Measurements from ENCODE around the gene C1orf105.
"Not testable (repeated sequence)": the region's sequence is repeated elsewhere in the genome, so short reads cannot be mapped to it uniquely, and the experiment has no call there.

C1orf105 gene

DNA sequence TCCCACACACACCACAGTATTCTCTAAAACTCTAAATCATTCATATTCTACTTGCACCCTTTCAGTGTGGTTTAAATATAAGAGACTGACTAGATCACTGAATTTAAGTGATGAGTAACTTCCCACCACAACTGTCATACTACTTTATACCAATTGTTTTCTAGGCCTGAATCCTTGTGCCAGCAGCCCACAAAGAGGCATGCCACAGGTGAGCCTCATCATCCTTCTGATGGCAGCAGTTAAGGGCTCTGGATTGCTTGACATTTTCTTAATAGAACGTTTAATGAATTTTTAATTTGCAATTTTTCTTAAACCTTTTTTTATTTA, 9.6 kb downstream of the C1orf105 start:
- DNase-seq: no peak

DNA sequence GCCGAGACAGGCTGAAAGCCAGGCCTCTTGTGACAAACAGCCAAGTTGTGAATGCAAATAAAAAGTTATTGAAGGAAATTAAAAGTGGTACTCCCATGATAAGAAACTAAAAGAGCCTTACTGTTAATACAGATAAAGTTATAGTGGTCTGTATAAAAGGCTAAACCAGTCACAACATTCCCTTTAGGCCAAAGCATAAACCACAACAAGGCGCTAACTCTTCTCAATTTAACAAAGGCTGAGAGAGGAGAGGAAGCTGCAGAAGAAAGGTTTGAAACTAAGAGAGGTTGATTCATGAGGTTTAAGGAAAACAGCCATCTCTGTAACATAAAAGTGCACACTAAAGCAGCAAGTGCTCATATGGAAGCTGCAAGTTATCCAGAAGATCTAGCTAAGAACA, 10.7 kb downstream of the C1orf105 start:
- DNase-seq: no peak

DNA sequence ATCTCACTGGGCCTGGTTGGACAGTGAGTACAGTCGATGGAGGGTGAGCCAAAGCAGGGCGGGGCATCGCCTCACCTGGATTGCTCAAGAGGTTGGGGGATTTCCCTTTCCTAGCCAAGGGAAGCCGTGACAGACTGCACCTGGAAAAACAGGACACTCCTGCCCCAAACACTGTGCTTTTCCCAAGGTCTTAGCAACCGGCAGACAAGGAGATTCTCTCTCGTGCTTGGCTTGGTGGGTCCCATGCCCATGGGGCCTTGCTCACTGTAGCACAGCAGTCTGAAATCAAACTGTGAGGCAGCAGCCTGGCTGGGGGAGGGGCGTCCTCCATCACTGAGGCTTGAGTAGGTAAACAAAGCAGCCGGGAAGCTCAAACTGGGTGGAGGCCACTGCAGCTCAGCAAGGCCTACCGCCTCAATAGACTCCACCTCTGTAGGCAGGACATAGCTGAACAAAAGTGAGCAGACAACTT, 11.3 kb downstream of the C1orf105 start:
- DNase-seq: peak; percentile 91

DNA sequence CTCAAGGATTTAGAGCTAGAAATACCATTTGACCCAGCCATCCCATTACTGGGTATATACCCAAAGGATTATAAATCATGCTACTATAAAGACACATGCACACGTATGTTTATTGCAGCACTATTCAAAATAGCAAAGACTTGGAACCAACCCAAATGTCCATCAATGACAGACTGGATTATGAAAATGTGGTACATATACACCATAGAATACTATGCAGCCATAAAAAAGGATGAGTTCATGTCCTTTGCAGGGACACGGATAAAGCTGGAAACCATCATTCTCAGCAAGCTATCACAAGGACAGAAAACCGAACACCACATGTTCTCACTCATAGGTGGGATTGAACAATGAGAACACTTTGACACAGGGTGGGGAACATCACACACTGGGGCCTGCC, 16.7 kb downstream of the C1orf105 start:
- DNase-seq: not testable (repeated sequence)

DNA sequence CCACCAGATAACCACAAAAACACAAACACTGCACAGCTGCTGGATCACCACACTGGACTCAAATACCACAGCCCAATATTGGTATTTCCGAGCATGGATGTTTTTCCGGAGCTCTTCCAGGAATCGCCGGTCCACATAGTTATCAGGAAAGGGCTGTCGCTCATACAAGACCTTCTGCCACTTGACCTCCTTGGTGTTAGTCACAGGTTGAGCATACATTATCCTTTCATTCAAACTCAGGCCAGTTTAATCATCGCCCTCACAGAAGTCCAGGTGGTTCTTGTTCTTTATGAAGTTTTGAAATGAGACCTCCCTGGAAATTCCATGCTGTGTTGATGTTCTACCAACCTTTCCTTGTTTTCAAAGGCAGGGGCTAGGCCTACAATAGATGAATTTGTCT, 21.9 kb downstream of the C1orf105 start:
- no peak for DNase-seq

DNA sequence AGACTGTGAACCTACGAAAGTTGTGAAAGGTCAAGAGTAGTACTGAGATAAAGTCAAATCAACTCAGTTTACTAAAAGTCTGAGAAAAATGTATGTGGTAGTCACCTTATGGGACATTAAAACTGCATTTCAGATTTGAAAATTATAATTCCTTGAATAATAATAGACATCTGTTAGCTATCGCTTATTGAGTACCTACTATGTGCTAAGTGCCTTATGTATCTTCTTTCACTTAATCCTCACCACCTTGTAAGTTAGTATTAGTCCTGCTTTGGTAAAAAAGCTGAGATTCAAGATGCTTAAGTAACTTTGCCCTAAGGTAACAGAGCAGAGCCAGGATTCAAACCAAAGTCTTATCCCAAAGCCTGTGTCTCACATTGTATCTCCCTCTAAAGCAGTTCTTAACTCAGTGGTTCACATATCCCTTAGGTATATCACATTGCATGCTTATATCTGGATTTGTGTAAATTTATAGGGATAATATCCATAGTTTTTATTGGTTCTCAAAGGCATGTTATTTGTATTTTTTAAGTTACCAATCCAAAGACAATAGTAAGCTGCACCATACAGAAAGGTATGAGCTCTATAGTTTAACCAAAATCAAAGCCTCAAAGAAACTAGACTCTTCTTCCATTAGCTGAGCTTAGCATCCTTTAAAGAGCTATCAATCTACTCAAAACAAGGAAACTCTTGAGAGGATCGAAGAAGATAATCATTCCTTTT, 22.5 kb downstream of the C1orf105 start:
- DNase-seq: no peak

DNA sequence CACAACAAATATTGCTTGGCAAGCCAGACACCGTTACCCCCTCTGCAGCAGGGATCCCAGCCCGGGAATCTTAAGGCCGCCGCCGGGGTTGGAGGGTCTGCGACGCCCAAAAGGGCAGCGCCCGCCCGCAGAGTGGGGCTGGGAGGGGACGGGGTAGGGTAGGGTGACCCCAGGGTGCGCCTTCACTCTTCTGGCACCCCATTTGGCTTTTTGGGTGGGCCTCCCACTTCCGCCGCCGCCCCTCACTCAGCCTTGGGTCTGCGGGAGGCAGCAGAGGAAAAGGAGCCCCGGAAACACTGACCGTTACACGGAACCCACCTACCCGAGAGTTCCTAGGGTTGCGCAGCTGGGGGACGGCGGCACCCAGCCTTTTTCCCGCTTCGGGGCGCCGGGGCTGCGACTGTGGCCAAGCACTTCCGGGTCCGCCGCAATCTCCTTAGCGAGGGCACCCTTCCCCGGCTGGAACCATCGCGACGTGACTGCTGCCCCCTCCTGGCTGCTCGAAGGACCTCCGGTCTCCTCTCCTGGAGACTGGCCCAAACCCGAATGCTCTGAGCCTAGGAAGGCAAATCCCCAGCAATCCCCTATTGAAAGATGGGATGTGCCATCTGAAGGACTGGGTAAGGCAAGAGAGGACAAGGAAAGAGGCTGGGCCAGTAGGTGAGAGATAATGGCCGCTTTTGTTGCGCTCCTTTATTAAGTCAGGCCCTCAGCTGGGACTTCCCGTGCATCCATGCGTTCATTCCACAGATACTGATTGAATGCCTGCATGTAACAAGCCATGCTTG, 23.4 kb downstream of the C1orf105 start, which contains the start of gene PIGC:
Gene PIGC, minus strand, starts transcription at position 404 of the 788 bp plus-strand sequence. CDS start 1,447 bp downstream, outside the sequence.
- DNase-seq: peak; percentile 94

DNA sequence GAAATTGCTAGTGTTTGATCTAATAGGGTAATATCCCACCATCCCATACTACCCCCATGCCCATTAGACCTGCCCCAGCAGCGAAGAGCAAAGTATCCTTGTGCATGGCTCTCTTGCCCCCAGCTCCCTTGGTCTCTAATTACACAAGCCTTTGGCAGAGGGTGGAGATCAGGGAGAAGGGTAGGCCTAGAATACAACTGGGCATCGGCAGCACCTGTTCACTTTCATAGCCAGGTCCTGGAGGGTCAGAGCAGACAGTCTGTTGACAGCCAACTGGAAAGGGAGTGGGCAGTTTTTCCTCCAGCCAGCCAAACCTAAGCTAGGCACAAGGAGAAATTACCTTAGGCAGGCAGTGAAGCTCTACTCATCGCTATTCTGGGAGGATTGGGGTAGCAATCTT, 26.1 kb downstream of the C1orf105 start:
- no peak for DNase-seq

DNA sequence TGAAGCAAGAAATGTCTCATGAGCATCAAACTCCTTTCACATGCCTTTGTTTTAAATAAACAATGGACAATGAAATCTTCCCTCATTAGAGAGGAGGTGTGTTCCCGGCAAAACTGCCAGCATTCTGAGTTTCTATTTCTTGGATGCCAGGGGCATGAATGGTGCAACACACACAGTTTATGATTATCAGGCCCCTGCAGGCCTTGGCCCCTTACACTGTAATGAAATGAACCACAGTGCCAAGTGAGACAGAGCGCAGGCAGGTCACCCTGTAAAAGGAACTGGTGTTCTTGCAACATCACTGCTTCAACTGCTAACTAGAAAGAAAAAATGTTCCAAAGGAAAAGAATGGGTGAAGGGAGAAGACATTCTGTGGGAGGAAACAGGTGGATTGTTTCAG, 27.2 kb downstream of the C1orf105 start:
- no peak for DNase-seq

DNA sequence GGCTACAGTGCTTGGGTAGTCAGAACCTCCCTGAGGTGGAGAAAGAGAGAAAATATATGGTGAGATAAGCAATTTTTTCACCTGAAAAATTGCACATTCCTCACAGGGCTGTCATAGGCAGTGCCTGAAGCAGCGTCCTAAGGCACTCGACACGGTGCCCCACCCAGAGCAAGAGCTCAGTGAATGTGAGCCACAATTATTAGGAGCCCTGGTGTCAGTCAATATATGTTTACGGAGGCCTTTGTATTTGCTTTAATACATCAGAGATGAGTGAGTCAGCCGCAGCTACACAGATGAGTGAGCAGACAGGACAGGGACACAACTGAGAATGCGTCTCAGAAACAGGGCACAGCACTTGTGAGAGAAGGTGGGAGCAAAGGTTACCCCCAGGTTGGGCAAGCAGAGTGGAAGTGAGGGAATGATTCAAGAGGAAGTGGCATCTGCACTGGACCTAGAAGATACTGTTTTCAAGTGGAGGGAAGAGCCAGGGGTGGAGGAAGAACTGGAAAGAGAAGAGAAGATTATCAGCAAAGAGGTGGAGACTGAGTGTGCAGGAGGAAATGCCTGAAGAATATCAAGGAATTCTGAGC, 28.6 kb downstream of the C1orf105 start:
- peak; percentile 97 for DNase-seq

DNA sequence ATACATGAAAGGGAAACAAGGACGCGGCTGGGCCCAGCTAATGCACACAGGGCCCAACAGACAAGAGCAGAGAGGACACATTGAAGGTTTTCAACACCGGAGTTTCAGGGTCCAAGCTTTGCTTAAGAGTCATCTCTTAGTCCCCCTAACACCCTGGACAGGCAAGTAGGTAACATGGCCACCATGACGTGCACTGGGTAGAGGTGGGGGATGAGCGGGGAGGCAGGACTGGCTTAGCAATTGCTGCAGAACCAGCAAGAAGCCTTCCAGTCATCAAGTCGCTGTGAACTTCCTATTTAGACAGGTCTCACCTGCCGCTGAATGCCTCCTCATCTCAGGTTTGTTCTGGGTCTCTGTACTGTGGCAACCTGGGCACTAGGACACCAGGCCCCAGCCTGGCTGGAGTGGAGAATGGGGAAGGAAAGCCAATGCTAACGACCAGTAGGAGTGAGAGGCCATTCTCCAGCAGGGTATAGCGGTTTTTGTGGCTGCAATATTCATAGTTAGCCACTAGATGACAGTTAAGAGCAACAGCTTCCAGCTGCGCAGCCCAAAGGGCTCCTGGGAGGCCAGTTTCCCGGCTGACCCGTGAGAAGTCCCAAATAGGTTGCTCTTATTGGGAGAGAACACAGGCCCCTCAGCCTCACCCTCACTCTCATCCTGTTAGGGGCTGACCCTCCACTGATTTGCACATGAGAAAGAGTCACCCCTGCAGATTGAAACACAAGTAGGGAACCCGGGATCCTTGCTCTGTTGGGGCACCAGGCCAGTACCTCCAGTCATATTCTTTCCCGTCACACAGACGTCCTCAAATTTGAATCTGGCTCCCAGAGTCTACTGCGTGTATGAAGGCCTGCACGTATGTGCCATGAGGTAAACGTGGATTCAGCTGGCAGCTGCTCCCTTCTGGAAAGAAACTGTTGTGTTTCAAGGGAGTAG, 29.4 kb downstream of the C1orf105 start:
- peak; percentile 95 for DNase-seq

DNA sequence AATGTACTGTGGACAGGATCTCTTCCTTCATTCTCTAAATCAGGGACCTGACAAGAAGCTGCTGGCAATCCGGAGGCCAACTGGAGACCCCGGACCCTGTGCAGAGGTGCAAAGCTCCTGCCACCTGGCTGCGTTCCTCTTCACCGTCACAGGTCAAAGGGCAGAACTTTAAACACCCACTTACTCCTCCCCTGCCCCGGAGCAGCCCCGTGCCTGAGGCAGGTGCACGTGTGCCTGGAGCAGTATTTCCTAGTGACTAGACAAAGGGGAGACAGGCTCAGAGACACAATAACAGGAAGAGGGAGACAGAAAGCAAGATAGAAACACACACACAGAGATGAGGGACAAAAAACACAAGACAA, 30.0 kb downstream of the C1orf105 start:
- DNase-seq: peak; percentile 90

DNA sequence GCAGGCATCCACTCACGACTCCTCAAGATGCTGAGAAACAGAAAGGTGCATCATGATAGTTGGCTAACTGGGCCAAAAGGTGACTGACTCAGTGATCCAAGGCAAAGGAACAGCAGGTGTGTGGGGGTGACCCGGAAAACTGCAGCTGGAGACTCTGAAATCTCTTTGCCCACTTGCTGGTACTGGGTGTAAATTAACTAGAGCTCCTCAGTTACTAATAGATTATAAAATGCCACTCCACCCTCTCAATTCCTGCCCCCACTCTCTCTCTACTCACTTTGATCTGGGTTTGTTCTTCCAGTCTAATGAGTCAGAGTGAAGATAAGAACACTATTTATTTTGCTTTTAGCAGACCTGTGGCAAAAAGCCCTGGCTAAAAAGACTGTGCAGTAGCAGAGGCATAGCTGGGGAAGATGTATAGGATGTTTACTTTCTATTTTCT, 30.5 kb downstream of the C1orf105 start:
- DNase-seq: peak; percentile 84

DNA sequence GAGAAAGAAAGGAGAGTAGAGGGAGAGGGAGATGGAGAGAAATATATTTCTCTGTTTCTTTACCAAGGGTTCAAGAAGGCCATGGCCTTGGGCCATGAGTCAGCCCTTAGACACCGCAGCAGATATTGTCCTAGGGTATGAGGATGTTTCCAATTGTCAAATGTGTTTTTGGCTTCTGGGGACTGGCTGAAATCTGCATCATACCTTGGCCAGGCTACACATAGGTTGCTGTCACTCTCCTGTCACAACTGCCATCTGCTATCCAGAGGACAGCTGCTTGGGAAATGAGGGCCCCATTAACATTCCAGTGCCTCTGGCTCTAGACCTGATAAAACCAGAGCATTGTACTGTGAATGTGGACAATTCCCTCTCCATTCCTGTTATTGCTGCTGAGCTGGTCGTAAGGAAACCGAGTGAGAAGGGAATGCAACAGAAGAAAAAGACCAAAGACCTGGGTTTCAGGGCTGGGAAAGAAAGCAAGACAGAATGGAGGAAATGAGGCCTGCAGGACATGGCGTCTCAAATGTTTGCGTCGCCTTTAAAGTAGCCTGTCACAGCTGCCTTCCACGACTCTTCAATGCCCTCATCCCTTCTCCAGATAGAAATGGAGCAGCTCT, 32.2 kb downstream of the C1orf105 start:
- DNase-seq: peak; percentile 71

DNA sequence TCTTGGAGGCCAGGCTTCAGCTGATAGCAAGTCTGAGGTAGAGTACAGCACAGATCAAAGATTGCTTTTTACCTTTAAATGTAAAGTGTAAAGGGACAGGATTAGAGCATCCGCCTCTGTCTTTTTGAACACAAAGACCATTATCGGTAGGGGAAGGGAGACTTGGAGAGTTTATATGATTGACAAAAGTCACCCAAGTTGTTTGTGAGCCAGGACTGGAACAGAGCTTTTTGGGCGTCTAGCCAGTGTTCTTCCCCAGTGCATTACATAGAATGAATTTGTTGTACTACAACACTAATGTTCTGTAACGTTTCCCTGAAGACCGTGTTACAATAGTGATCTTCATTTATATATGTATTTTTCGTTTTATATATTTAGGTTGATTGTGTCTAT, 32.7 kb downstream of the C1orf105 start:
- no peak for DNase-seq

DNA sequence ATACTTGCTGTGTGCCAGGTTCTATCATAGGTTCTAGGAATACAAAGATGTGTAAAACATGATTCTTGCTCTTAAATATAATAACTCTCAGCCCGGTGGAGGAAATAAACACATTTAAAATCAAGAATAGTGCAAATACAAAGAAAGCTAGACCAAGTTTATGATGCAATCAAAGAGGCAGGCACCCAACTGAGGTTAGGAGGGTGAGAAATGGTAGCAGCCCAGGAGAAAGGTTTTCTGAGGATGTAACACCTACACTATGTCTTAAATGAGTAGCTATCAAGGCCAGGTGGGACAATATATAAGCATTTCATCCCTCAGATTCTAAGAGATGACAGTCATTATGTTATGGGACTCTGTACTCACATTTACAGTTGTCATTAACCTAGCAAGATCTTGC, 33.1 kb downstream of the C1orf105 start:
- peak; percentile 12 for DNase-seq

DNA sequence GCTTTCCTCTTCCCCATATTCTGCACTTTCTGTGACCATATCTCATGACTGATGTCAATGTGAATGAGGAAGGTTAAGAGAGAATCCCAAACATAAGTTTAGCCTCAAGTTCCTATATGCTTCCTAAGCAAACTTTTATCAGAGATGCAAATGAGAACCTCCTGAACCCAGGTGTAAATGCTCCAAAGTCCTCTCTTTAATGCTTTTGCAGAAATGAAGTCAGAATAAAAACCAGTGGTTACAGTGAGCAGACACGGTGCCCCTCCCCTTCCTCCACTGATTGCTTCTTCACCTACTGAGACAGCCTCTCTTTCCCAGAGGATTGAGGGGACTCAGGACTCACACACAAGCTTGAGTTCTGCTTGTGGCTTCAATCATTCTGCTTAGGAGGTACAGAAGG, 35.0 kb downstream of the C1orf105 start:
- DNase-seq: no peak

DNA sequence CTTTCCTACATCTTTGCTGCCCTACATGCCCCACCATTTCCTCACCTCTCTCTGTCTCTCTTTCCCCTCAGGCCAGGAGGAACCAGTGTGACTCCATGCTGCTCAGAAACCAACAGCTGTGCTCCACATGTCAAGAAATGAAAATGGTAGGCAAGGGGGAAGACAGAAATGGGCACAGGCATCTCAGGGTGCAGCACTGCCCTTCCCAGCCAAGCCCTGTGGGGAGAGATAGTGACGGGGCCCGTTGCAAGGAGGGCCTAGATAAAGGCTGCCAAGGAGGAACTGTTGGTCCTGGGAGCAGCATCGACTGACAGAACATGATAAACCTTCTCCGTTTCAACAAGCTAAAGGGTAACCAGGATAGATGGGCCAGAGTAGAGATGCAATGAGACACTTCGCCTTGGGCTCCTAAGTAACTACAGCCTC, 35.9 kb downstream of the C1orf105 start:
- no peak for DNase-seq

DNA sequence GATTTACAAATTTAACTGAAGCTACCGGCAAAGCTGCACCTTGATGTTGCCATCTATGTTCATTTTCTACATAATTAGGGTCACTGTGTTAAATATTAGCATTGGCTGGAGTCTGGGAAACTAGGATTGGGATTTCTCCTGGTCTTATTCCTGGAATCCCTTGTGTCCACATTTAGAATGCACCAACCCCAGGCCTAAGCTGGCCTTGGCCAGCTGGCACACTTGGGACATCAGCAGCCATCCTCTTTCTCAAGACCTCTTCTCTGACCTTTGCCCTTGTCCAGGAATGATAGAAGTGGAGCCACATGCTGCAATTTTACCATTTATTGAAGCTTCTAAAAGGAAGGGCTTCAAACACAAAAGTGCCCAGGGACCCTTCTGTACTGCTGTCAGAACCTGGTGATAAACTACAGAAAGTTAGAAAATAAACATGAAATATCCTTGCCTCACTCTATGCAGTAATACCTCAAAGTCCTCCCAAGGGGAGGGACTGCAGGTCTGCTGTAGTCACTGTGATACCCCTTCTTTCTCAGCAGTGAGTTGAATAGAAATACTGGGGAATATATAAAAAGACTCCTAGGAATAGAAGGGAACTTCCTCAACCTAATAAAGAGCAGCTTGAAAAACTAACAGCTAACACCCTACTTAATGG, 37.1 kb downstream of the C1orf105 start:
- no peak for DNase-seq

DNA sequence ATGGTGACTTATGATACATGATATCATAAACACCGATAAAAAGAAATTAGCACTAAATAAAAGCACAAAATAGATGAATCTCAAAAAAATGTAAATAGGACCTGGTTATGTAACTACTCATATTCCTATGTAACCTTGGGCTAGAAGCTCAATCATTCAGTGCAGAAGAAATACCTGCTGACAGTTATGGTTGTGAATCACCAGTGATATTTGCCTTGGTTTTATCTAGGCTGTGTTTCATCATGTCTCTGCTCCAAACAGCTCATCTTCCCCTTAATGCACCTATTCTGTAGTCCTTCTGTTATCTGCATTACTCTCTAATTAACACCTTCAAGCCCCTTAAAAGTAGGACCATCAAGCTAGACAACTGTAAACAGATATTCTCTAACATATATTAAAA, 39.7 kb downstream of the C1orf105 start:
- DNase-seq: peak; percentile 58

DNA sequence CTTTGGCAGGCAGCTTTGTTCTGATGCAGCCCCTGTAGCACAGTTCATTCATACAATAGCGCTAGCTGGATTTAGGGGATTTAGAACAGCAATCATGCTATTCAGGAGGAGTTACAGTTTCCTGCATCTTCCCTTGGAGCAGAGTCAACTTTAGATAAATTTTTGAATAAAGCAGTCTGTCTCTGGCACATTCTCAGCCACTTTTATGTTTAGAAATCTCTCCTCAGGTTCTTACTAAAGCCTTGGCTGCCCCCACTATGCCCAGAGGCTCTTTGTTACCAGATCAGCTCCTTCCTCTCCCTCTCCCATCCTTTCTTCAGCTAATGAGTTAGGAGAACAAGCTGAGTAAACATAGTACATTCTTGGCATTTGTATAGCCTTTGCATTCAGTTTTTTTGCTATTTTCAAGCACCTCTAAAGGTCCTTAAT, 40.4 kb downstream of the C1orf105 start:
- DNase-seq: peak; percentile 11

DNA sequence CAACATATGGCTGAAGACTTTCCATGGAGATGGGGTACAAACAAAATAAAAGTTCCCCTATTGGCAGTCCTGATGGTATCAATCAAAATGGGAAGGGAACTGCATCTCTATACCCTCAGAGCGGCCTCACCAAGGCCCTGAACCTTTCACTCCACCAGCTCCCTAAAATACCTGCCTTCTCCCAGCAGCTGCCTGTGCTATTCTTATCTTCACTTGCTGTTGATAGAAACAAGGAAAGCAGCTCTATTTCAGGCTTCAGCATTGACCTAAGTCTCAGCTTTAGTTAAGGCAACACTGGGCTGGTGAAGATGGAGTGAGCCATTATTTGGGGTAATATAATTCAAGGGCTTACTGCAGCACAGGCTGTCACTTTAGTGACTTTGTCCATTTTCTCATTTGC, 45.1 kb downstream of the C1orf105 start:
- DNase-seq: no peak

Data from DMS53 (cell line).